Stimulated activated CD4-positive, alpha-beta T cell treated with anti-CD3 and anti-CD28 coated beads, Interleukin-1b, Interleukin-23, amount 100 ng/mL, for 1 hour (primary cell): ENCODE measurements around the gene ROR2.

ENCODE experiments used
- DNase-seq, 2 donors: peaks; one replicate each; pipeline ENCODE4 v3.0.0-alpha.2; 2020; ENCODE audit warnings: low read depth in 2 of 2

ROR2 gene

GRCh38 chr9:91817493-91818224, 132.4 kb downstream of the ROR2 start:
- no peak for DNase-seq

- DNase-seq, result no peak
Observed at GRCh38 chr9:91817106-91817492, 132.9 kb downstream of the ROR2 start.

- DNase-seq, result no peak
Observed at GRCh38 chr9:91816356-91816755, 133.7 kb downstream of the ROR2 start.

- DNase-seq, result no peak
Observed at GRCh38 chr9:91815896-91816295, 134.1 kb downstream of the ROR2 start.

GRCh38 chr9:91814753-91815152, 135.3 kb downstream of the ROR2 start:
- DNase-seq, result no peak

GRCh38 chr9:91814201-91814600, 135.8 kb downstream of the ROR2 start:
- DNase-seq, result no peak

GRCh38 chr9:91813176-91813795, 136.7 kb downstream of the ROR2 start:
- DNase-seq, result no peak

GRCh38 chr9:91812191-91812590, 137.8 kb downstream of the ROR2 start:
- no peak for DNase-seq

GRCh38 chr9:91811024-91811909, 138.8 kb downstream of the ROR2 start:
- no peak for DNase-seq

- no peak for DNase-seq
Observed at GRCh38 chr9:91810286-91810905, 139.6 kb downstream of the ROR2 start.

GRCh38 chr9:91809581-91810285, 140.3 kb downstream of the ROR2 start:
- no peak for DNase-seq

GRCh38 chr9:91807643-91808246, 142.3 kb downstream of the ROR2 start:
- no peak for DNase-seq

- DNase-seq, result no peak
Observed at GRCh38 chr9:91805031-91805430, 145.0 kb downstream of the ROR2 start.

- DNase-seq, result no peak
Observed at GRCh38 chr9:91803970-91804752, 145.9 kb downstream of the ROR2 start.

GRCh38 chr9:91803151-91803940, 146.7 kb downstream of the ROR2 start:
- no peak for DNase-seq

GRCh38 chr9:91802391-91802790, 147.6 kb downstream of the ROR2 start:
- no peak for DNase-seq

- DNase-seq, result no peak
Observed at GRCh38 chr9:91800473-91801030, 149.5 kb downstream of the ROR2 start.

- no peak for DNase-seq
Observed at GRCh38 chr9:91799113-91799744, 150.8 kb downstream of the ROR2 start.
